Testis (tissue), 2 donors: ENCODE data around the gene CTBP1.

Source experiments
- POLR2A ChIP-seq: fragments of 450-650 bp; IDR thresholded peaks from one replicate; pipeline ENCODE4 v1.6.1; 2017; ENCODE audit warnings: antibody characterized with exemption, mild to moderate bottlenecking, moderate library complexity
- TF ChIP-seq, protein P1 (sequence below), 3 experiments: fragments of 450-650 bp in 2 of 3; fragments of 200-600 bp in 1 of 3; sonication (generic) in 1 of 3; IDR thresholded peaks; one replicate each; pipeline ENCODE4 v1.5.1; 2016 to 2019; ENCODE audit warnings: antibody characterized with exemption in 3 of 3, mild to moderate bottlenecking in 2 of 3, moderate library complexity in 1 of 3

DNA sequence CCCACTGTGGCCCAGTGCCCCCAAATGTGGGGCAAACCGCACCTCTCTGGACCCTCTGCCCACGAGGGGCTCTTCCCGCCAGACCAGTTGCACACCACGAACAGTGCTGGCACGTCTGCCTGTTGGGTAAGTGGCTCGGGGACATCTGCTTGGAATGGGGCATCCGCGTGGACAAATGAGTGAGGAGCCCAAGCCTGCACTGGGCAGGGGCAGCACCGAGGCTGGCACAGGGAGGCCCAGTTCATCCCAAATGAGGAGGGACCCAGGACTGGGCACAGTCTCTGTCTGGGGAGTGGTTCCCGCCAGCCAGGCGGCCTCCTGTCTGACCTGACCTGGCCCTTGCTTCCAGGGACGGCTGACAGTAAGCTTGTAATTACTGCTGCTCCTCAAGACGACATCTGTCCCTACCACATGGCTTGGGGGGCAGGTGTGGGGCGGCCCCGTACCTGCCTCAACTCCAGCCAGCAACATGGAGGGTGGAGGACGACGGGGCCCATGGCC lies 79.7 kb downstream of the CTBP1 start:
- TF ChIP-seq, protein P1, sequence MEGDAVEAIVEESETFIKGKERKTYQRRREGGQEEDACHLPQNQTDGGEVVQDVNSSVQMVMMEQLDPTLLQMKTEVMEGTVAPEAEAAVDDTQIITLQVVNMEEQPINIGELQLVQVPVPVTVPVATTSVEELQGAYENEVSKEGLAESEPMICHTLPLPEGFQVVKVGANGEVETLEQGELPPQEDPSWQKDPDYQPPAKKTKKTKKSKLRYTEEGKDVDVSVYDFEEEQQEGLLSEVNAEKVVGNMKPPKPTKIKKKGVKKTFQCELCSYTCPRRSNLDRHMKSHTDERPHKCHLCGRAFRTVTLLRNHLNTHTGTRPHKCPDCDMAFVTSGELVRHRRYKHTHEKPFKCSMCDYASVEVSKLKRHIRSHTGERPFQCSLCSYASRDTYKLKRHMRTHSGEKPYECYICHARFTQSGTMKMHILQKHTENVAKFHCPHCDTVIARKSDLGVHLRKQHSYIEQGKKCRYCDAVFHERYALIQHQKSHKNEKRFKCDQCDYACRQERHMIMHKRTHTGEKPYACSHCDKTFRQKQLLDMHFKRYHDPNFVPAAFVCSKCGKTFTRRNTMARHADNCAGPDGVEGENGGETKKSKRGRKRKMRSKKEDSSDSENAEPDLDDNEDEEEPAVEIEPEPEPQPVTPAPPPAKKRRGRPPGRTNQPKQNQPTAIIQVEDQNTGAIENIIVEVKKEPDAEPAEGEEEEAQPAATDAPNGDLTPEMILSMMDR (IDR thresholded peaks at IDR 0.05) = no peak
- no peak for TF ChIP-seq POLR2A
